SK-N-SH (cell line): ENCODE data around the gene ZSWIM8. TPM values are rescaled to one million over a fixed set of nuclear protein-coding genes. Genes with fewer than 3 reads are reported as not detected.

Source experiments
- CTCF ChIA-PET: fragments of 300-600, 350-600 bp; formaldehyde crosslinking; extraction: SDS; loops from one replicate; lab custom pipeline; 2021; lab: Yijun Ruan, JAX
- POLR2A ChIA-PET: fragments of 350-600 bp; sonication (Branson Sonifier 250); formaldehyde crosslinking; extraction: SDS; loops from one replicate; lab custom pipeline; 2020; ENCODE audit warnings: antibody characterized with exemption, inconsistent platforms; lab: Yijun Ruan, JAX
- DNase-seq: peaks from one replicate; pipeline ENCODE4 v3.0.0; 2012
- H2AFZ ChIP-seq: fragments of 200-600 bp; sonication (generic); 2 replicates; pipeline ENCODE4 v1.8.1; 2016; ENCODE audit warnings: antibody characterized with exemption, mild to moderate bottlenecking, low read depth
- H3F3A ChIP-seq: fragments of 200-600 bp; sonication (generic); replicated peaks from 2 replicates; pipeline ENCODE3; 2016; ENCODE audit warnings: antibody characterized with exemption, mild to moderate bottlenecking; ENCODE audit not compliant: insufficient read depth
- H3K27ac ChIP-seq, 2 experiments: fragments of 200-500 bp in 1 of 2; fragments of 200-600 bp in 1 of 2; sonication (Bioruptor generic) in 1 of 2; sonication (generic), shearing (Covaris generic) in 1 of 2; 2 replicates each; pipeline versions ENCODE4 v1.5.1 to v1.6.1; 2014 to 2016; ENCODE audit warnings: low read depth in 2 of 2, inconsistent platforms in 1 of 2, low read length in 1 of 2, mild to moderate bottlenecking in 1 of 2, mixed read lengths in 1 of 2
- H3K27me3 ChIP-seq: fragments of 200-600 bp; sonication (generic), shearing (Covaris generic); 2 replicates; pipeline ENCODE4 v1.6.1; 2016; ENCODE audit warnings: mixed run types; ENCODE audit not compliant: insufficient read depth
- H3K36me3 ChIP-seq, 2 experiments: fragments of 200-500 bp in 1 of 2; fragments of 200-600 bp in 1 of 2; sonication (Bioruptor generic) in 1 of 2; sonication (generic) in 1 of 2; replicated peaks in 1 of 2; 2 replicates each; pipeline versions ENCODE3 to v1.5.1; 2014 to 2016; ENCODE audit warnings: low read length in 1 of 2, mild to moderate bottlenecking in 1 of 2; ENCODE audit not compliant: insufficient read depth in 2 of 2, control insufficient read depth in 1 of 2
- H3K4me1 ChIP-seq, 2 experiments: fragments of 200-500 bp in 1 of 2; fragments of 200-600 bp in 1 of 2; sonication (Bioruptor generic) in 1 of 2; sonication (generic), shearing (Covaris generic) in 1 of 2; 2 replicates each; pipeline versions ENCODE4 v1.5.1 to v1.6.1; 2014 to 2016; ENCODE audit warnings: low read depth in 1 of 2, low read length in 1 of 2, mixed run types in 1 of 2; ENCODE audit not compliant: insufficient read depth in 2 of 2, control insufficient read depth in 1 of 2
- H3K4me2 ChIP-seq: fragments of 200-600 bp; sonication (generic), shearing (Covaris generic); 2 replicates; pipeline ENCODE4 v1.6.1; 2017; ENCODE audit warnings: mixed run types
- H3K4me3 ChIP-seq, 2 experiments: fragments of 200-500 bp in 1 of 2; fragments of 200-600 bp in 1 of 2; sonication (Bioruptor generic) in 1 of 2; sonication (generic), shearing (Covaris generic) in 1 of 2; 2 replicates each; pipeline versions ENCODE4 v1.5.1 to v1.8.1; 2014 to 2016; ENCODE audit warnings: low read depth in 2 of 2, inconsistent platforms in 1 of 2, low read length in 1 of 2, mild to moderate bottlenecking in 1 of 2, mixed read lengths in 1 of 2, moderate library complexity in 1 of 2
- H3K79me2 ChIP-seq: fragments of 200-600 bp; sonication (generic); 2 replicates; pipeline ENCODE4 v1.8.1; 2017; ENCODE audit warnings: mild to moderate bottlenecking; ENCODE audit not compliant: insufficient read depth
- H3K9ac ChIP-seq: fragments of 200-600 bp; sonication (generic); 2 replicates; pipeline ENCODE4 v1.6.1; 2017; ENCODE audit warnings: mixed run types
- H3K9me2 ChIP-seq: fragments of 200-600 bp; sonication (generic); 2 replicates; pipeline ENCODE4 v1.6.1; 2017; ENCODE audit warnings: mixed run types
- H3K9me3 ChIP-seq: fragments of 200-600 bp; sonication (generic); 2 replicates; pipeline ENCODE4 v1.6.1; 2017; ENCODE audit warnings: mixed run types, mild to moderate bottlenecking, moderate library complexity
- H4K20me1 ChIP-seq: fragments of 200-600 bp; sonication (generic); 2 replicates; pipeline ENCODE4 v1.6.1; 2017; ENCODE audit warnings: mild to moderate bottlenecking, mixed run types; ENCODE audit not compliant: insufficient read depth
- CHD2 ChIP-seq: fragments of 150-350 bp; IDR thresholded peaks from 2 replicates; pipeline ENCODE4 v1.6.1; 2018; ENCODE audit warnings: low read length; ENCODE audit not compliant: partially characterized antibody
- FOSL2 ChIP-seq: IDR thresholded peaks from 2 replicates; pipeline ENCODE4 v1.4.0; 2012; ENCODE audit warnings: low read depth, mild to moderate bottlenecking, moderate library complexity, borderline replicate concordance
- FOXJ3 ChIP-seq: sonication (generic); formaldehyde crosslinking; IDR thresholded peaks from 2 replicates; pipeline ENCODE4 v1.5.1; 2020; ENCODE audit warnings: mild to moderate bottlenecking, missing genetic modification reagents
- GATA2 ChIP-seq: sonication (generic); formaldehyde crosslinking; IDR thresholded peaks from 2 replicates; pipeline ENCODE4 v1.5.0; 2020; ENCODE audit warnings: mild to moderate bottlenecking, missing genetic modification reagents
- MXI1 ChIP-seq: IDR thresholded peaks from 2 replicates; pipeline ENCODE4 v1.6.1; 2012; ENCODE audit warnings: mild to moderate bottlenecking, low read depth, low read length, improper control_type of control experiment
- NFIC ChIP-seq: IDR thresholded peaks from 2 replicates; pipeline ENCODE4 v1.4.0; 2012; ENCODE audit warnings: borderline replicate concordance
- NRF1 ChIP-seq: IDR thresholded peaks from 2 replicates; pipeline ENCODE4 v1.6.1; 2012; ENCODE audit warnings: low read depth, mild to moderate bottlenecking, low read length
- RAD21 ChIP-seq: IDR thresholded peaks from 2 replicates; pipeline ENCODE4 v1.6.1; 2012; ENCODE audit warnings: mild to moderate bottlenecking, low read length
- RXRA ChIP-seq: IDR thresholded peaks from 2 replicates; pipeline ENCODE4 v1.4.0; 2012; ENCODE audit warnings: low read depth, mild to moderate bottlenecking, borderline replicate concordance
- SIN3A ChIP-seq: IDR thresholded peaks from 2 replicates; pipeline ENCODE4 v1.6.1; 2012; ENCODE audit warnings: low read depth, mild to moderate bottlenecking, low read length, moderate library complexity, borderline replicate concordance
- TAF1 ChIP-seq: IDR thresholded peaks from 2 replicates; pipeline ENCODE4 v1.6.1; 2012; ENCODE audit warnings: low read depth, mild to moderate bottlenecking, low read length, moderate library complexity, borderline replicate concordance
- TCF12 ChIP-seq: IDR thresholded peaks from 2 replicates; pipeline ENCODE4 v1.4.0; 2012
- YY1 ChIP-seq: IDR thresholded peaks from 2 replicates; pipeline ENCODE4 v1.4.0; 2012; ENCODE audit warnings: low read depth, mild to moderate bottlenecking
- WGBS: methylation state at CpG from one replicate; pipeline ENCODE4 v1.1.6; 2017; ENCODE audit warnings: low lambda C conversion rate; 5-methylcytosine and 5-hydroxymethylcytosine counted together
- polyA plus RNA-seq, 3 experiments: library from polyadenylated mRNA; depleted of rRNA; stranded (reverse); fragments of >200 nt; gene quantifications; 2 replicates each; pipeline ENCODE4 v1.2.3, GENCODE V29; 2012
- TF ChIP-seq, protein P1 (sequence below): IDR thresholded peaks from 2 replicates; pipeline ENCODE4 v1.4.0; 2012; ENCODE audit warnings: low read depth
- TF ChIP-seq, protein P2 (sequence below): fragments of 150-350 bp; IDR thresholded peaks from 2 replicates; pipeline ENCODE4 v1.6.1; 2016; ENCODE audit warnings: mild to moderate bottlenecking, low read depth, low read length
- TF ChIP-seq, protein P3 (sequence below): IDR thresholded peaks from 2 replicates; pipeline ENCODE4; 2012
- TF ChIP-seq, protein P4 (sequence below): IDR thresholded peaks from 2 replicates; pipeline ENCODE4 v1.4.0; 2012; ENCODE audit warnings: low read depth, borderline replicate concordance

Gene ZSWIM8
- polyA plus RNA-seq, 1 of the 3 experiments (the other 2 are of a cell fraction) = 97.3 TPM

DNA sequence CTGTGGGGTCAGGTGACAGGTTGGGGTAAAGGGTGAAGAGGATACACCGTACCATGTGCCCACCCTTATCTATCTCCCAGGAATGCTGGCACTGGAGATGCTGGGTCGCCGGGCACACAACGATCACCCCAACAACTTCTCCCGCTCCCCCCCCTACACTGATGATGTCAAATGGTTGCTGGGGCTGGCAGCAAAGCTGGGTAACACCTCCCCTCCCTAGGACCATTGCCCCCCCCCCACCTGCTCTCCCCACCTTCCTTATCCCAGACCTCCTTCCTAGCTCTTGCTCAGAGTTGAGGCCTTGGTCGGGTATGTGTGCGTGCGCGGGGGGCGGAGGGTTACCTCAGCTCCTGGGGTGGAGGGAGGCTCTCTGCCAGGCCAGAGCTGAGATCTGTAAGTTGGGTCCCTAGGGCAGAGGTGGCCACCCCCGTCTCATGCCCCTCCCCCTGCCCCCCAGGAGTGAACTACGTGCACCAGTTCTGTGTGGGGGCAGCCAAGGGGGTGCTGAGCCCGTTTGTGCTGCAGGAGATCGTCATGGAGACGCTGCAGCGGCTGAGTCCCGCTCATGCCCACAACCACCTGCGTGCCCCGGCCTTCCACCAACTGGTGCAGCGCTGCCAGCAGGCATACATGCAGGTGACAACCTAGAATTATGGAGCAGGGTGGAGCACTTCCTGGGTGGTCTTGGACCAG, 15.3 kb downstream of the ZSWIM8 start:
- no peak for DNase-seq
- Histone ChIP-seq H3K27me3 (no peaks in the 10 kb centered on the region), H3K27ac (no peak overlapping the region), H3K9me3 (no peaks in the 10 kb centered on the region), H3K4me3 (no peak overlapping the region), H2AFZ (no peak overlapping the region), H3K4me1 (no peaks in the 10 kb centered on the region), H3K4me2 (no peak overlapping the region), H3K9ac (no peak overlapping the region), H3F3A (peaks cover 28% of the 10 kb centered on the region), H3K36me3 (peaks cover 32 to 74% of the 10 kb centered on the region in 2 experiments), H3K79me2 (no peaks in the 10 kb centered on the region), H4K20me1 (no peaks in the 10 kb centered on the region), H3K9me2 (no peaks in the 10 kb centered on the region)
- 89% methylated on average over 12 of the region's 20 CpGs for WGBS
- ChIA-PET CTCF (interaction anchor here (0.9 kb wide), 1 partner anchor 79 kb away, joined by 3 read pairs; no protein-coding TSS in a partner anchor), POLR2A (interaction anchor here (0.7 to 2.6 kb wide), 4 partner anchors 10 to 28 kb away, joined by 3 to 13 read pairs (median 4); partner anchors contain the start of gene ZSWIM8)
- TF ChIP-seq CHD2 (no peak), NRF1 (no peak), FOXJ3 (no peak), YY1 (no peak), RAD21 (no peak), MXI1 (no peak), GATA2 (CRISPR knock-in tag) (no peak), RXRA (no peak), FOSL2 (no peak), TAF1 (no peak), SIN3A (no peak), TCF12 (no peak), NFIC (no peak)
- TF ChIP-seq, protein P1, sequence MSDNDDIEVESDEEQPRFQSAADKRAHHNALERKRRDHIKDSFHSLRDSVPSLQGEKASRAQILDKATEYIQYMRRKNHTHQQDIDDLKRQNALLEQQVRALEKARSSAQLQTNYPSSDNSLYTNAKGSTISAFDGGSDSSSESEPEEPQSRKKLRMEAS = no peak
- TF ChIP-seq, protein P2, sequence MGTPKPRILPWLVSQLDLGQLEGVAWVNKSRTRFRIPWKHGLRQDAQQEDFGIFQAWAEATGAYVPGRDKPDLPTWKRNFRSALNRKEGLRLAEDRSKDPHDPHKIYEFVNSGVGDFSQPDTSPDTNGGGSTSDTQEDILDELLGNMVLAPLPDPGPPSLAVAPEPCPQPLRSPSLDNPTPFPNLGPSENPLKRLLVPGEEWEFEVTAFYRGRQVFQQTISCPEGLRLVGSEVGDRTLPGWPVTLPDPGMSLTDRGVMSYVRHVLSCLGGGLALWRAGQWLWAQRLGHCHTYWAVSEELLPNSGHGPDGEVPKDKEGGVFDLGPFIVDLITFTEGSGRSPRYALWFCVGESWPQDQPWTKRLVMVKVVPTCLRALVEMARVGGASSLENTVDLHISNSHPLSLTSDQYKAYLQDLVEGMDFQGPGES = no peak
- TF ChIP-seq, protein P3, sequence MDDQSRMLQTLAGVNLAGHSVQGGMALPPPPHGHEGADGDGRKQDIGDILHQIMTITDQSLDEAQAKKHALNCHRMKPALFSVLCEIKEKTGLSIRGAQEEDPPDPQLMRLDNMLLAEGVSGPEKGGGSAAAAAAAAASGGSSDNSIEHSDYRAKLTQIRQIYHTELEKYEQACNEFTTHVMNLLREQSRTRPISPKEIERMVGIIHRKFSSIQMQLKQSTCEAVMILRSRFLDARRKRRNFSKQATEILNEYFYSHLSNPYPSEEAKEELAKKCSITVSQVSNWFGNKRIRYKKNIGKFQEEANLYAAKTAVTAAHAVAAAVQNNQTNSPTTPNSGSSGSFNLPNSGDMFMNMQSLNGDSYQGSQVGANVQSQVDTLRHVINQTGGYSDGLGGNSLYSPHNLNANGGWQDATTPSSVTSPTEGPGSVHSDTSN = no peak
- TF ChIP-seq, protein P4, sequence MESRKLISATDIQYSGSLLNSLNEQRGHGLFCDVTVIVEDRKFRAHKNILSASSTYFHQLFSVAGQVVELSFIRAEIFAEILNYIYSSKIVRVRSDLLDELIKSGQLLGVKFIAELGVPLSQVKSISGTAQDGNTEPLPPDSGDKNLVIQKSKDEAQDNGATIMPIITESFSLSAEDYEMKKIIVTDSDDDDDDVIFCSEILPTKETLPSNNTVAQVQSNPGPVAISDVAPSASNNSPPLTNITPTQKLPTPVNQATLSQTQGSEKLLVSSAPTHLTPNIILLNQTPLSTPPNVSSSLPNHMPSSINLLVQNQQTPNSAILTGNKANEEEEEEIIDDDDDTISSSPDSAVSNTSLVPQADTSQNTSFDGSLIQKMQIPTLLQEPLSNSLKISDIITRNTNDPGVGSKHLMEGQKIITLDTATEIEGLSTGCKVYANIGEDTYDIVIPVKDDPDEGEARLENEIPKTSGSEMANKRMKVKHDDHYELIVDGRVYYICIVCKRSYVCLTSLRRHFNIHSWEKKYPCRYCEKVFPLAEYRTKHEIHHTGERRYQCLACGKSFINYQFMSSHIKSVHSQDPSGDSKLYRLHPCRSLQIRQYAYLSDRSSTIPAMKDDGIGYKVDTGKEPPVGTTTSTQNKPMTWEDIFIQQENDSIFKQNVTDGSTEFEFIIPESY = no peak
